Naive thymus-derived CD8-positive, alpha-beta T cell (primary cell): ENCODE measurements around the gene IPMK. TPM values are rescaled to one million over a fixed set of nuclear protein-coding genes. Genes with fewer than 3 reads are reported as not detected.

ENCODE experiments used
- ATAC-seq, 2 donors: fragments of 150-1000 bp; cut with Tn5 transposase in 1 of 2; sonication (Bioruptor Pico), chemical (Tn5 transposase) in 1 of 2; 1 replicate in 1 of 2; 2 replicates in 1 of 2; pipeline ENCODE4 v1.10.0; 2021; ENCODE audit warnings: mild to moderate bottlenecking in 2 of 2, moderate library complexity in 2 of 2
- POLR2A ChIA-PET: fragments of 350-600 bp; sonication (Branson Sonifier 250); formaldehyde crosslinking; loops from one replicate; lab custom pipeline; 2021; ENCODE audit warnings: antibody characterized with exemption; lab: Charles Lee
- DNase-seq, 10 donors: peaks; one replicate each; pipeline versions ENCODE4 v3.0.0 to v3.0.0-alpha.2; 2020 to 2022
- H3K27ac Mint-ChIP-seq, 10 donors: one replicate each; pipeline ENCODE4 v1.8.0; 2020 to 2022; ENCODE audit warnings: mild to moderate bottlenecking in 10 of 10, mixed read lengths in 10 of 10, moderate library complexity in 4 of 10, inconsistent platforms in 1 of 10
- H3K27me3 Mint-ChIP-seq, 5 donors: one replicate each; pipeline ENCODE4 v1.8.0; 2021 to 2022; ENCODE audit warnings: mixed read lengths in 5 of 5
- H3K36me3 Mint-ChIP-seq, 3 donors: one replicate each; pipeline ENCODE4 v1.8.0; 2020 to 2022; ENCODE audit warnings: mixed read lengths in 3 of 3, mild to moderate bottlenecking in 2 of 3, inconsistent platforms in 1 of 3
- H3K4me1 Mint-ChIP-seq, 4 donors: one replicate each; pipeline ENCODE4 v1.8.0; 2021 to 2022; ENCODE audit warnings: mixed read lengths in 4 of 4
- H3K4me3 Mint-ChIP-seq, 10 donors: one replicate each; pipeline ENCODE4 v1.8.0; 2020 to 2022; ENCODE audit warnings: mild to moderate bottlenecking in 10 of 10, mixed read lengths in 10 of 10, moderate library complexity in 6 of 10, inconsistent platforms in 1 of 10
- H3K9me3 Mint-ChIP-seq, 9 donors: one replicate each; pipeline ENCODE4 v1.8.0; 2020 to 2022; ENCODE audit warnings: mixed read lengths in 9 of 9, mild to moderate bottlenecking in 3 of 9, inconsistent platforms in 1 of 9, moderate library complexity in 1 of 9
- polyA plus RNA-seq, 3 donors: library from polyadenylated mRNA; unstranded; fragments of 300-500 nt; fragmentation: Illumina TruSeq; gene quantifications; one replicate each; pipeline ENCODE4 v1.2.3, GENCODE V29; 2021
- total RNA-seq, 8 experiments: library from RNA in 2 of 8; stranded (reverse) in 2 of 8; gene quantifications; one replicate each; pipeline ENCODE4 v1.2.3 and lab custom pipeline; 2021 to 2026

IPMK gene
- total and polyA plus RNA-seq, 5 experiments from 2014 or later, result 1.6 to 7.1 (median 2.2) TPM

GRCh38 chr10:58209669-58210068 lies 58.0 kb downstream of the IPMK start:
- Mint-ChIP-seq H3K4me3 (no peak overlapping the region), H3K4me1 (peaks cover 14 to 34% (median 17%) of the 10 kb centered on the region in 4 donors), H3K27me3 (no peaks in the 10 kb centered on the region), H3K27ac (no peak overlapping the region), H3K36me3 (peaks cover 4 to 34% (median 26%) of the 10 kb centered on the region in 3 donors), H3K9me3 (peaks cover 0 to 9% (median 0%) of the 10 kb centered on the region in 9 donors)
- DNase-seq, result no peak
- POLR2A ChIA-PET, result no interaction called here
- no peak for ATAC-seq

GRCh38 chr10:58206251-58206650 lies 61.4 kb downstream of the IPMK start:
- Mint-ChIP-seq H3K4me3 (no peak overlapping the region), H3K36me3 (peaks cover 4 to 32% (median 30%) of the 10 kb centered on the region in 3 donors), H3K27ac (no peak overlapping the region), H3K27me3 (no peaks in the 10 kb centered on the region), H3K4me1 (peaks cover 0 to 12% (median 6%) of the 10 kb centered on the region in 4 donors), H3K9me3 (peaks cover 0 to 9% (median 0%) of the 10 kb centered on the region in 9 donors)
- DNase-seq (no peak), ATAC-seq (no peak)
- POLR2A ChIA-PET, result no interaction called here

GRCh38 chr10:58201704-58202103 lies 66.0 kb downstream of the IPMK start:
- peak overlapping the region in 1 of 10 donors; percentile 45 for H3K27ac Mint-ChIP-seq
- H3K4me3 Mint-ChIP-seq, result no peak overlapping the region
- POLR2A ChIA-PET, result no interaction called here
- ATAC-seq (no peak), DNase-seq (no peak)
- H3K9me3 Mint-ChIP-seq, result no peaks in the 10 kb centered on the region
- H3K27me3 Mint-ChIP-seq, result no peaks in the 10 kb centered on the region
- H3K4me1 Mint-ChIP-seq, result peaks cover 0 to 5% (median 2%) of the 10 kb centered on the region in 4 donors
- peaks cover 4 to 36% (median 15%) of the 10 kb centered on the region in 3 donors for H3K36me3 Mint-ChIP-seq

- no peaks in the 10 kb centered on the region for H3K9me3 Mint-ChIP-seq
- H3K27ac Mint-ChIP-seq, result peak overlapping the region in 1 of 10 donors; percentile 21
- H3K4me1 Mint-ChIP-seq, result no peaks in the 10 kb centered on the region
- ATAC-seq (no peak), DNase-seq (no peak)
- H3K4me3 Mint-ChIP-seq, result no peak overlapping the region
- H3K36me3 Mint-ChIP-seq, result peaks cover 0 to 4% (median 0%) of the 10 kb centered on the region in 3 donors
- H3K27me3 Mint-ChIP-seq, result peaks cover 10 to 17% (median 14%) of the 10 kb centered on the region in 5 donors
- POLR2A ChIA-PET, result no interaction called here
Observed at GRCh38 chr10:58189269-58189668, 78.4 kb downstream of the IPMK start.

GRCh38 chr10:58184120-58184670 lies 83.5 kb downstream of the IPMK start:
- POLR2A ChIA-PET, result interaction anchor here (0.7 kb wide), 1 partner anchor 15 kb away, joined by 4 read pairs; no protein-coding TSS in a partner anchor
- peaks cover 14 to 24% (median 19%) of the 10 kb centered on the region in 5 donors for H3K27me3 Mint-ChIP-seq
- no peak overlapping the region for H3K27ac Mint-ChIP-seq
- ATAC-seq (no peak), DNase-seq (no peak)
- no peaks in the 10 kb centered on the region for H3K9me3 Mint-ChIP-seq
- no peaks in the 10 kb centered on the region for H3K4me1 Mint-ChIP-seq
- no peak overlapping the region for H3K4me3 Mint-ChIP-seq
- no peaks in the 10 kb centered on the region for H3K36me3 Mint-ChIP-seq

- Mint-ChIP-seq H3K4me3 (no peak overlapping the region), H3K36me3 (no peaks in the 10 kb centered on the region), H3K4me1 (no peaks in the 10 kb centered on the region), H3K27ac (no peak overlapping the region), H3K27me3 (peaks cover 1 to 11% (median 10%) of the 10 kb centered on the region in 5 donors), H3K9me3 (no peaks in the 10 kb centered on the region)
- DNase-seq (no peak), ATAC-seq (no peak)
- POLR2A ChIA-PET, result no interaction called here
Observed at GRCh38 chr10:58180666-58181065, 87.0 kb downstream of the IPMK start.

- no peak overlapping the region for H3K4me3 Mint-ChIP-seq
- DNase-seq, result no peak
- no peak for ATAC-seq
- H3K27ac Mint-ChIP-seq, result peak overlapping the region in 1 of 10 donors; percentile 15
- no peaks in the 10 kb centered on the region for H3K9me3 Mint-ChIP-seq
- H3K36me3 Mint-ChIP-seq, result no peaks in the 10 kb centered on the region
- H3K27me3 Mint-ChIP-seq, result peaks cover 0 to 11% (median 7%) of the 10 kb centered on the region in 5 donors
- POLR2A ChIA-PET, result no interaction called here
- H3K4me1 Mint-ChIP-seq, result no peaks in the 10 kb centered on the region
Observed at GRCh38 chr10:58179238-58179637, 88.5 kb downstream of the IPMK start.

- no peak overlapping the region for H3K4me3 Mint-ChIP-seq
- H3K9me3 Mint-ChIP-seq, result no peaks in the 10 kb centered on the region
- peaks cover 0 to 7% (median 7%) of the 10 kb centered on the region in 5 donors for H3K27me3 Mint-ChIP-seq
- H3K4me1 Mint-ChIP-seq, result no peaks in the 10 kb centered on the region
- H3K27ac Mint-ChIP-seq, result peak overlapping the region in 2 of 10 donors; percentile 11 to 15
- POLR2A ChIA-PET, result no interaction called here
- H3K36me3 Mint-ChIP-seq, result no peaks in the 10 kb centered on the region
- ATAC-seq (no peak), DNase-seq (no peak)
Observed at GRCh38 chr10:58178811-58179210, 88.9 kb downstream of the IPMK start.

- Mint-ChIP-seq H3K27me3 (peaks cover 0 to 11% (median 6%) of the 10 kb centered on the region in 5 donors), H3K4me1 (no peaks in the 10 kb centered on the region), H3K36me3 (no peaks in the 10 kb centered on the region), H3K4me3 (no peak overlapping the region), H3K9me3 (no peaks in the 10 kb centered on the region), H3K27ac (no peak overlapping the region)
- DNase-seq (peak in 3 of 10 donors; percentile 11 to 32 (median 16)), ATAC-seq (no peak)
- POLR2A ChIA-PET, result no interaction called here
Observed at GRCh38 chr10:58177362-58177947, 90.2 kb downstream of the IPMK start.

GRCh38 chr10:58175990-58176900 lies 91.4 kb downstream of the IPMK start:
- no peak overlapping the region for H3K27ac Mint-ChIP-seq
- no peaks in the 10 kb centered on the region for H3K36me3 Mint-ChIP-seq
- H3K4me3 Mint-ChIP-seq, result no peak overlapping the region
- ATAC-seq (no peak), DNase-seq (no peak)
- H3K27me3 Mint-ChIP-seq, result peaks cover 0 to 11% (median 6%) of the 10 kb centered on the region in 5 donors
- H3K9me3 Mint-ChIP-seq, result no peaks in the 10 kb centered on the region
- no peaks in the 10 kb centered on the region for H3K4me1 Mint-ChIP-seq
- POLR2A ChIA-PET, result no interaction called here

GRCh38 chr10:58174831-58175230 lies 92.9 kb downstream of the IPMK start:
- Mint-ChIP-seq H3K36me3 (no peaks in the 10 kb centered on the region), H3K4me3 (no peak overlapping the region), H3K27ac (no peak overlapping the region), H3K4me1 (no peaks in the 10 kb centered on the region), H3K9me3 (no peaks in the 10 kb centered on the region), H3K27me3 (peaks cover 0 to 5% (median 3%) of the 10 kb centered on the region in 5 donors)
- ATAC-seq (no peak), DNase-seq (no peak)
- POLR2A ChIA-PET, result no interaction called here

- POLR2A ChIA-PET, result no interaction called here
- H3K9me3 Mint-ChIP-seq, result no peaks in the 10 kb centered on the region
- no peaks in the 10 kb centered on the region for H3K4me1 Mint-ChIP-seq
- ATAC-seq (no peak), DNase-seq (no peak)
- no peak overlapping the region for H3K27ac Mint-ChIP-seq
- no peak overlapping the region for H3K4me3 Mint-ChIP-seq
- peaks cover 2 to 8% (median 6%) of the 10 kb centered on the region in 5 donors for H3K27me3 Mint-ChIP-seq
- no peaks in the 10 kb centered on the region for H3K36me3 Mint-ChIP-seq
Observed at GRCh38 chr10:58173391-58173790, 94.3 kb downstream of the IPMK start.

- no peak overlapping the region for H3K27ac Mint-ChIP-seq
- no peaks in the 10 kb centered on the region for H3K9me3 Mint-ChIP-seq
Observed at GRCh38 chr10:58171146-58171545, 96.5 kb downstream of the IPMK start.

More at GRCh38 chr10:58171146-58171545, 96.5 kb downstream of the IPMK start:
- POLR2A ChIA-PET, result no interaction called here
- Mint-ChIP-seq H3K4me1 (no peaks in the 10 kb centered on the region), H3K36me3 (no peaks in the 10 kb centered on the region), H3K27me3 (peaks cover 3 to 20% (median 14%) of the 10 kb centered on the region in 5 donors), H3K4me3 (no peak overlapping the region)
- no peak for DNase-seq
- ATAC-seq, result no peak
